A549 (cell line): ENCODE results near the gene MKNK2. TPM values are rescaled to one million over a fixed set of nuclear protein-coding genes. Genes with fewer than 3 reads are reported as not detected.

ENCODE experiments used
- ATAC-seq, 2 experiments: fragments of 200-7000 bp in 1 of 2; fragments of >200 bp in 1 of 2; cut with Nextera tagmentation in 1 of 2; cut with Tn5 transposase in 1 of 2; 3 replicates each; pipeline versions ENCODE4 v1.8.0 to v1.9.1; 2018 to 2020; ENCODE audit warnings: mild to moderate bottlenecking in 1 of 2, moderate library complexity in 1 of 2
- CTCF ChIA-PET: fragments of 300-600 bp; sonication (Branson Sonifier 250); formaldehyde crosslinking; extraction: SDS; loops from one replicate; lab custom pipeline; 2021; ENCODE audit warnings: antibody characterized with exemption, inconsistent platforms; lab: Yijun Ruan, JAX
- POLR2A ChIA-PET: fragments of 350-600 bp; formaldehyde crosslinking; extraction: SDS; loops from one replicate; lab custom pipeline; 2021; ENCODE audit warnings: antibody characterized with exemption, inconsistent platforms; lab: Yijun Ruan, JAX
- DNase-seq, 2 experiments: peaks; one replicate each; pipeline versions ENCODE4 v3.0.0 to v3.0.0-alpha.2; 2011 to 2016; ENCODE audit warnings: low read depth in 1 of 2, low spot score in 1 of 2
- FAIRE-seq: peaks from 2 replicates; lab custom pipeline; 2011; peaks lifted over from hg19 to GRCh38; lab: Jason Lieb, UNC
- H3K27ac ChIP-seq, 2 experiments: fragments of >200 bp; sonication (Bioruptor Twin); formaldehyde crosslinking; 3 replicates each; pipeline ENCODE4 v1.5.1; 2016 to 2017
- H3K4me1 ChIP-seq: fragments of >200 bp; sonication (Bioruptor Twin); formaldehyde crosslinking; 3 replicates; pipeline ENCODE4 v1.6.1; 2016
- H3K4me2 ChIP-seq: fragments of >200 bp; sonication (Bioruptor Twin); formaldehyde crosslinking; 3 replicates; pipeline ENCODE4 v1.6.1; 2016
- H3K4me3 ChIP-seq: fragments of >200 bp; sonication (Bioruptor Twin); formaldehyde crosslinking; 3 replicates; pipeline ENCODE4 v1.5.1; 2016
- H3K9me3 ChIP-seq: fragments of >200 bp; sonication (Bioruptor Twin); formaldehyde crosslinking; 3 replicates; pipeline ENCODE4 v1.6.1; 2016
- CBX8 ChIP-seq: fragments of 200-600 bp; sonication (generic); IDR thresholded peaks from 2 replicates; pipeline ENCODE4 v1.6.1; 2016
- CEBPB ChIP-seq, 2 experiments: fragments of >200 bp in 1 of 2; sonication (Bioruptor Twin) in 1 of 2; formaldehyde crosslinking in 1 of 2; IDR thresholded peaks; 2 replicates each; pipeline ENCODE4 v1.6.1; 2012 to 2016
- CHD4 ChIP-seq: fragments of 200-600 bp; sonication (generic); IDR thresholded peaks from 2 replicates; pipeline ENCODE4 v1.6.1; 2016; ENCODE audit warnings: antibody characterized with exemption, mild to moderate bottlenecking, borderline replicate concordance
- EHMT2 ChIP-seq: fragments of 200-600 bp; sonication (generic); IDR thresholded peaks from 2 replicates; pipeline ENCODE4 v1.6.1; 2016; ENCODE audit warnings: antibody characterized with exemption, low read depth, mild to moderate bottlenecking, moderate library complexity
- ELK1 ChIP-seq: fragments of 150-350 bp; IDR thresholded peaks from 2 replicates; pipeline ENCODE4 v1.6.1; 2014; ENCODE audit warnings: low read depth, mild to moderate bottlenecking, low read length
- FOSB ChIP-seq: fragments of 250-450 bp; sonication (Bioruptor Pico); IDR thresholded peaks from 2 replicates; pipeline ENCODE4 v1.5.0; 2020; ENCODE audit warnings: mild to moderate bottlenecking, moderate library complexity
- HES2 ChIP-seq: fragments of >200 bp; sonication (Bioruptor Twin); formaldehyde crosslinking; IDR thresholded peaks from 2 replicates; pipeline ENCODE4 v1.6.1; 2016
- HEYL ChIP-seq: fragments of 250-450 bp; sonication (Bioruptor Pico); IDR thresholded peaks from 2 replicates; pipeline ENCODE4 v1.8.0; 2021; ENCODE audit warnings: mild to moderate bottlenecking, moderate library complexity
- HOXB13 ChIP-seq: fragments of 250-450 bp; sonication (Bioruptor Pico); IDR thresholded peaks from 2 replicates; pipeline ENCODE4 v1.5.0; 2020; ENCODE audit warnings: low read depth, mild to moderate bottlenecking, moderate library complexity
- HOXB5 ChIP-seq: fragments of 250-450 bp; sonication (Bioruptor Pico); IDR thresholded peaks from 2 replicates; pipeline ENCODE4 v1.5.0; 2020; ENCODE audit warnings: mild to moderate bottlenecking, moderate library complexity
- MAFK ChIP-seq: fragments of 450-650 bp; IDR thresholded peaks from 2 replicates; pipeline ENCODE4 v1.6.1; 2014; ENCODE audit not compliant: partially characterized antibody
- NFE2L2 ChIP-seq: fragments of 150-350 bp; conservative IDR thresholded peaks from 2 replicates; pipeline ENCODE4 v1.6.1; 2014; ENCODE audit warnings: low read length
- PBX3 ChIP-seq: IDR thresholded peaks from 2 replicates; pipeline ENCODE4 v1.6.1; 2012
- POLR2AphosphoS2 ChIP-seq: conservative IDR thresholded peaks from 2 replicates; pipeline ENCODE4 v1.6.1; 2012; ENCODE audit warnings: low read length, improper control_type of control experiment, inconsistent platforms
- RAD21 ChIP-seq, 2 experiments: fragments of >200 bp in 1 of 2; sonication (Bioruptor Twin) in 1 of 2; formaldehyde crosslinking in 1 of 2; IDR thresholded peaks in 1 of 2; conservative IDR thresholded peaks in 1 of 2; 2 replicates in 1 of 2; 3 replicates in 1 of 2; pipeline ENCODE4 v1.6.1; 2012 to 2018; ENCODE audit warnings: inconsistent platforms in 1 of 2
- RCOR1 ChIP-seq: fragments of 150-350 bp; IDR thresholded peaks from 2 replicates; pipeline ENCODE4 v1.6.1; 2014; ENCODE audit warnings: antibody characterized with exemption, low read length, low read depth
- REST ChIP-seq: fragments of 200-600 bp; sonication (generic); IDR thresholded peaks from 2 replicates; pipeline ENCODE4 v1.6.1; 2016; ENCODE audit warnings: antibody characterized with exemption, mild to moderate bottlenecking, moderate library complexity
- RNF2 ChIP-seq: fragments of 200-600 bp; sonication (generic); IDR thresholded peaks from 2 replicates; pipeline ENCODE4 v1.6.1; 2016; ENCODE audit warnings: low read depth, mild to moderate bottlenecking, antibody characterized with exemption, moderate library complexity, borderline replicate concordance
- SMC3 ChIP-seq: fragments of >200 bp; sonication (Bioruptor Twin); formaldehyde crosslinking; IDR thresholded peaks from 3 replicates; pipeline ENCODE4 v1.6.1; 2018; ENCODE audit warnings: inconsistent platforms
- SREBF2 ChIP-seq: fragments of 450-650 bp; IDR thresholded peaks from 2 replicates; pipeline ENCODE4 v1.6.1; 2014; ENCODE audit warnings: mild to moderate bottlenecking, moderate library complexity
- TFCP2L1 ChIP-seq: fragments of 250-450 bp; sonication (Bioruptor Pico); IDR thresholded peaks from 2 replicates; pipeline ENCODE4 v1.5.0; 2021; ENCODE audit warnings: mild to moderate bottlenecking
- USF2 ChIP-seq: fragments of 450-650 bp; IDR thresholded peaks from 2 replicates; pipeline ENCODE4 v1.6.1; 2014; ENCODE audit warnings: antibody characterized with exemption
- ZNF302 ChIP-seq: fragments of 250-450 bp; sonication (Bioruptor Pico); IDR thresholded peaks from 2 replicates; pipeline ENCODE4 v1.9.0; 2021; ENCODE audit warnings: inconsistent platforms, mild to moderate bottlenecking, moderate library complexity
- WGBS: methylation state at CpG from one replicate; pipeline ENCODE4 v1.1.6; 2017; ENCODE audit errors: missing lambda C conversion rate; 5-methylcytosine and 5-hydroxymethylcytosine counted together
- polyA plus RNA-seq, 4 experiments: library from polyadenylated mRNA; depleted of rRNA in 3 of 4; stranded (reverse); fragments of >200 nt; fragmentation: RNase III in 1 of 4; extraction: RNeasy Plus Mini Kit Qiagen cat#74134 plus additional on column Dnase treatment in 1 of 4; gene quantifications; 2 replicates in 3 of 4; 3 replicates in 1 of 4; pipeline ENCODE4 v1.2.3, GENCODE V29; 2011 to 2017

The MKNK2 gene
- polyA plus RNA-seq, 2 of the 4 experiments (the other 2 are of a cell fraction): 48.3 to 56.7 TPM

GRCh38 chr19:2100719-2101061, 49.6 kb upstream of the MKNK2 start:
- Histone ChIP-seq H3K27ac (no peak overlapping the region), H3K9me3 (no peaks in the 10 kb centered on the region; the same call in 2 of the 3 replicates), H3K4me2 (no peak overlapping the region), H3K4me3 (no peak overlapping the region)
- ATAC-seq (no peak), FAIRE-seq (no peak), DNase-seq (no peak)
- POLR2A ChIA-PET: no interaction called here
- CTCF ChIA-PET: no interaction called here
- WGBS: 93% methylated on average over 1 of the region's 11 CpGs
- TF ChIP-seq PBX3 (no peak), REST (no peak), FOSB (no peak), CBX8 (no peak), RCOR1 (no peak), CHD4 (no peak), USF2 (no peak), RAD21 (conservative IDR thresholded peaks at IDR 0.05 in 1 of 2, IDR thresholded peaks at IDR 0.05 in 1 of 2) (no peak), ELK1 (no peak), HEYL (CRISPR knock-in tag) (no peak), NFE2L2 (no peak), EHMT2 (no peak), SREBF2 (no peak), RNF2 (no peak)
- TF ChIP-seq, all 56 proteins: peak for 0
- H3K4me1 ChIP-seq: peaks cover 7% of the 10 kb centered on the region; the same call in 1 of the 3 replicates

DNA sequence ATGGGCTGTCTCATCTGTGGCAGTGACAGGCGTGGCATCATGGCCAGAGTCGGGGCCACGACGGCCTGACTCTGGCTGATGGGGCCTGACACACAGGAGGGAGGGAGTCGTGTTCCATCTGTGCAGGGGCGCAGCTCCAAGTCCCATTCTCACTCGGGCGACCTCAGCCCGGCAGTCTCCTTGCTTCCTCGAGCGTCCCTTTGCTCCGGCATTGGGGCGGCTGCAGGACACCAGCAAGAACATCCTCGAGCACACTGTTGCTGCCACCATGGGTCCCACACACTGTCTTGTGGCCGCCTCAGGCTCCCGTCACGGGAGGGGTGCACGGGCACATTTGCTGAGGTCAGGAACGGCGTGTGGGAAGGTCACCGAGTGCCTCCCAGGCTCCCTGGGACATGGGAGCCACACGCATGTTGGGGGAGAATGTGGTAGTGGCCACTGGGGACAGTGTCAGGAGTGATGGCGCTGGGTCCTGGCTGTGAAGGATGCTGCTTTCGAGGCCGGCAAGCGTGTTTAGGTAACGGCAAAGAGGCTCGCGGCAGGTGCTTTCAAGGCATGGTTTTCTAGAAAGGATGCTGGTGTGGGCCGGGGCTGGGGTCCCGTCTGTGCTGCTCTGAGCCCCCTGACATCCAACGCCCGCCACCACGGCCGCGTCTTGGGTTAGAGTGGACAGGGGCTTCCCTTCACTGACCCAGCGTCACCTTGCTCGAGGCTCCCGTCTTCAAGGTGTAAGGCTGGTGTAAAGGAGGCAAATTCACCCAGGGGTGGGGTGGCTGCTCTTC, 49.1 kb upstream of the MKNK2 start:
- no peak for ATAC-seq
- ChIA-PET POLR2A (no interaction called here), CTCF (no interaction called here)
- no peak overlapping the region for H3K27ac ChIP-seq
- H3K4me2 ChIP-seq: no peak overlapping the region
- H3K9me3 ChIP-seq: no peaks in the 10 kb centered on the region
- DNase-seq: no peak
- H3K4me1 ChIP-seq: peaks cover 10% of the 10 kb centered on the region; the same call in 1 of the 3 replicates
- WGBS: 95% methylated on average over 30 of the region's 39 CpGs
- TF ChIP-seq MAFK: no peak
- no peak for TF ChIP-seq HOXB13 (CRISPR knock-in tag)
- TF ChIP-seq SMC3: no peak
- no peak for TF ChIP-seq ZNF302 (CRISPR knock-in tag)
- no peak for TF ChIP-seq CHD4
- no peak for TF ChIP-seq HOXB5 (CRISPR knock-in tag)
- TF ChIP-seq RNF2: no peak
- TF ChIP-seq POLR2AphosphoS2: no peak
- no peak for TF ChIP-seq HES2
- TF ChIP-seq PBX3: no peak
- no peak for TF ChIP-seq HEYL (CRISPR knock-in tag)
- TF ChIP-seq RAD21 (conservative IDR thresholded peaks at IDR 0.05 in 1 of 2, IDR thresholded peaks at IDR 0.05 in 1 of 2): no peak
- TF ChIP-seq CEBPB (IDR thresholded peaks at IDR 0.05): no peak
- TF ChIP-seq TFCP2L1 (CRISPR knock-in tag): no peak
- FAIRE-seq: no peak
- no peak overlapping the region for H3K4me3 ChIP-seq
